K562 (cell line): ENCODE measurements around the gene TMIGD2. TPM values are rescaled to one million over a fixed set of nuclear protein-coding genes. Genes with fewer than 3 reads are reported as not detected.

ENCODE experiments used
- ATAC-seq: fragments of 200-7000 bp; cut with Tn5 transposase; 3 replicates; pipeline ENCODE4 v1.9.1; 2020; ENCODE audit warnings: moderate library complexity
- BruUV-seq: library from RNA; stranded (reverse); fragments of 400-500 nt; replicated peaks from 2 replicates; lab custom pipeline; 2021; lab: Mats Ljungman, UMichigan
- CTCF ChIA-PET: fragments of 300-600 bp; formaldehyde crosslinking; extraction: SDS; loops from one replicate; lab custom pipeline; 2021; ENCODE audit warnings: low intra/inter-chr PET ratio; lab: Yijun Ruan, JAX
- POLR2A ChIA-PET: fragments of 300-600, 350-650 bp; sonication (Branson Sonifier 250); formaldehyde crosslinking; extraction: SDS; loops from one replicate; lab custom pipeline; 2021; ENCODE audit warnings: antibody characterized with exemption, inconsistent platforms; lab: Yijun Ruan, JAX
- DNase-seq, 4 experiments: peaks; one replicate each; pipeline versions ENCODE4 v3.0.0 to v3.0.0-alpha.2; 2011 to 2018; ENCODE audit warnings: low spot score in 3 of 4, mixed read lengths in 3 of 4; ENCODE audit errors: extremely low read depth in 1 of 4
- FAIRE-seq: peaks from 2 replicates; lab custom pipeline; 2011; peaks lifted over from hg19 to GRCh38; lab: Jason Lieb, UNC
- H2AFZ ChIP-seq: 2 replicates; pipeline ENCODE4 v1.6.0; 2011; ENCODE audit warnings: low read depth, low read length, control low read depth, inconsistent platforms
- H3K27ac ChIP-seq: fragments of 200-600 bp; 3 replicates; pipeline ENCODE4 v1.8.0; 2011; ENCODE audit warnings: low read depth, mild to moderate bottlenecking, control low read depth, inconsistent platforms, low read length, moderate library complexity, mixed read lengths; ENCODE audit errors: extremely low read depth
- H3K27me3 ChIP-seq, 2 experiments: fragments of 300-600 bp in 1 of 2; 2 replicates in 1 of 2; 3 replicates in 1 of 2; pipeline versions ENCODE4 v1.6.0 to v1.8.0; 2011; ENCODE audit warnings: inconsistent platforms in 2 of 2, low read length in 2 of 2, mild to moderate bottlenecking in 1 of 2, mixed read lengths in 1 of 2, moderate library complexity in 1 of 2; ENCODE audit not compliant: control insufficient read depth in 2 of 2, insufficient read depth in 2 of 2
- H3K36me3 ChIP-seq: fragments of 300-600 bp; 3 replicates; pipeline ENCODE4 v1.8.0; 2011; ENCODE audit warnings: mild to moderate bottlenecking, low read length, inconsistent platforms; ENCODE audit not compliant: control insufficient read depth, insufficient read depth
- H3K4me1 ChIP-seq, 2 experiments: fragments of 200-600 bp in 1 of 2; replicated peaks in 1 of 2; 2 replicates in 1 of 2; 3 replicates in 1 of 2; pipeline versions ENCODE4 v1.5.1 to v1.8.0; 2011; ENCODE audit warnings: inconsistent platforms in 2 of 2, low read length in 2 of 2, mild to moderate bottlenecking in 1 of 2, mixed read lengths in 1 of 2, moderate library complexity in 1 of 2; ENCODE audit not compliant: control insufficient read depth in 2 of 2, insufficient read depth in 2 of 2
- H3K4me2 ChIP-seq: 2 replicates; pipeline ENCODE4 v1.6.1; 2011; ENCODE audit warnings: low read length, control low read depth, inconsistent platforms, mixed read lengths; ENCODE audit not compliant: insufficient read depth
- H3K4me3 ChIP-seq: fragments of 200-600 bp; sonication (generic), shearing (Covaris generic); 2 replicates; pipeline ENCODE4 v1.5.1; 2016; ENCODE audit warnings: control low read depth, inconsistent platforms
- H3K79me2 ChIP-seq: fragments of 200-600 bp; 3 replicates; pipeline ENCODE4 v1.8.0; 2011; ENCODE audit warnings: low read length, inconsistent platforms; ENCODE audit not compliant: control insufficient read depth, insufficient read depth
- H3K9ac ChIP-seq, 2 experiments: 2 replicates each; pipeline versions ENCODE4 v1.6.0 to v1.6.1; 2011; ENCODE audit warnings: low read depth in 2 of 2, low read length in 2 of 2, control low read depth in 1 of 2, inconsistent platforms in 1 of 2, mild to moderate bottlenecking in 1 of 2, mixed read lengths in 1 of 2; ENCODE audit not compliant: insufficient read depth in 1 of 2
- H3K9me1 ChIP-seq: one replicate; pipeline ENCODE4 v1.6.0; 2011; ENCODE audit warnings: inconsistent platforms, mild to moderate bottlenecking, low read length, moderate library complexity; ENCODE audit not compliant: control insufficient read depth, insufficient read depth
- H3K9me3 ChIP-seq: replicated peaks from 2 replicates; pipeline ENCODE4 v1.5.1; 2011; ENCODE audit warnings: low read depth, low read length, inconsistent platforms; ENCODE audit not compliant: control insufficient read depth, insufficient read depth
- H4K20me1 ChIP-seq: replicated peaks from 2 replicates; pipeline ENCODE4 v1.6.1; 2011; ENCODE audit warnings: low read length, inconsistent platforms, mixed read lengths; ENCODE audit not compliant: control insufficient read depth, insufficient read depth
- ARHGAP35 ChIP-seq: fragments of 450-650 bp; IDR thresholded peaks from 2 replicates; pipeline ENCODE4 v1.6.1; 2018; ENCODE audit not compliant: partially characterized antibody
- KLF13 ChIP-seq: fragments of 450-650 bp; IDR thresholded peaks from 2 replicates; pipeline ENCODE4 v1.6.1; 2016; ENCODE audit warnings: missing genetic modification characterization, low read depth, mild to moderate bottlenecking, missing compliant biosample characterization, moderate library complexity, borderline replicate concordance
- SPI1 ChIP-seq: IDR thresholded peaks from 2 replicates; pipeline ENCODE4 v1.6.1; 2011; ENCODE audit warnings: low read depth, low read length, control low read depth, borderline replicate concordance
- STAT5B ChIP-seq: fragments of 250-450 bp; sonication (Bioruptor Pico); IDR thresholded peaks from 2 replicates; pipeline ENCODE4 v1.8.0; 2021; ENCODE audit warnings: mild to moderate bottlenecking, inconsistent platforms
- TAF1 ChIP-seq: IDR thresholded peaks from 2 replicates; pipeline ENCODE4 v1.6.1; 2011; ENCODE audit warnings: mild to moderate bottlenecking, low read length, moderate library complexity; ENCODE audit not compliant: insufficient read depth, control insufficient read depth, severe bottlenecking; ENCODE audit errors: extremely low read depth
- WGBS: fragments of 100-300 bp; shearing (Covaris generic); methylation state at CpG from one replicate; pipeline ENCODE4 v1.1.6; 2016; ENCODE audit warnings: low coverage, mixed read lengths; ENCODE audit not compliant: insufficient coverage; ENCODE audit errors: missing lambda C conversion rate; 5-methylcytosine and 5-hydroxymethylcytosine counted together
- in situ Hi-C: fragments of 300-500 bp; cut with MboI; formaldehyde crosslinking; loops from 4 replicates; pipeline ENCODE4 v1.15.0; 2018; ENCODE audit warnings: inconsistent platforms, mixed read lengths
- intact Hi-C: fragments of 100-400 bp; cut with micrococcal nuclease; formaldehyde crosslinking; loops from 2 replicates; pipeline ENCODE4 v1.14.2; 2022
- polyA plus RNA-seq, 8 experiments: library from polyadenylated mRNA; depleted of rRNA in 4 of 8; stranded (reverse) in 5 of 8; unstranded in 3 of 8; fragments of >200 nt; fragmentation: Nextera tagmentation in 2 of 8; fragmentation: Illumina TruSeq in 1 of 8; extraction: Ambion mirVana in 2 of 8; extraction: Trizol in 1 of 8; gene quantifications; 2 replicates each; pipeline versions ENCODE4 v1.2.1 to v1.2.3, GENCODE V29; 2011 to 2014; ENCODE audit warnings: inconsistent platforms in 1 of 8, missing spikeins in 1 of 8
- total RNA-seq, 7 experiments: library from RNA; depleted of rRNA in 6 of 7; stranded (reverse); fragments of >200 nt in 6 of 7; fragmentation: Illumina TruSeq in 2 of 7; extraction: Trizol in 2 of 7; gene quantifications; 2 replicates each; pipeline versions ENCODE4 v1.2.1 to v1.2.3, GENCODE V29; 2011 to 2021; ENCODE audit warnings: low replicate concordance in 1 of 7
- TF ChIP-seq, protein P1 (sequence below): fragments of 450-650 bp; IDR thresholded peaks from 2 replicates; pipeline ENCODE4 v1.6.1; 2018; ENCODE audit not compliant: partially characterized antibody

The TMIGD2 gene
- total and polyA plus RNA-seq, 9 of the 15 experiments (the other 6 are each of a cell fraction or from before 2014, with no cell fraction given) = not detected

GRCh38 chr19:4318460-4318859 is 16.3 kb upstream of the TMIGD2 start (continued):
- no peak for TF ChIP-seq KLF13 (tag)

GRCh38 chr19:4316956-4317355 is 14.8 kb upstream of the TMIGD2 start:
- H2AFZ ChIP-seq = 0 out of 2 replicates have a peak overlapping the region, but pooled peaks have one; percentile 21
- no TSS peak for BruUV-seq
- H3K79me2 ChIP-seq = no peaks in the 10 kb centered on the region
- no peaks in the 10 kb centered on the region for H3K27me3 ChIP-seq
- H3K9me1 ChIP-seq = no peaks in the 10 kb centered on the region
- no peak overlapping the region for H3K4me3 ChIP-seq
- in situ Hi-C loops (no loop called here), intact Hi-C loops (no loop called here)
- no peak overlapping the region for H3K27ac ChIP-seq
- DNase-seq = no peak
- TF ChIP-seq SPI1 (no peak), STAT5B (CRISPR knock-in tag) (no peak), TAF1 (no peak), ARHGAP35 (no peak)
- TF ChIP-seq, protein P1, sequence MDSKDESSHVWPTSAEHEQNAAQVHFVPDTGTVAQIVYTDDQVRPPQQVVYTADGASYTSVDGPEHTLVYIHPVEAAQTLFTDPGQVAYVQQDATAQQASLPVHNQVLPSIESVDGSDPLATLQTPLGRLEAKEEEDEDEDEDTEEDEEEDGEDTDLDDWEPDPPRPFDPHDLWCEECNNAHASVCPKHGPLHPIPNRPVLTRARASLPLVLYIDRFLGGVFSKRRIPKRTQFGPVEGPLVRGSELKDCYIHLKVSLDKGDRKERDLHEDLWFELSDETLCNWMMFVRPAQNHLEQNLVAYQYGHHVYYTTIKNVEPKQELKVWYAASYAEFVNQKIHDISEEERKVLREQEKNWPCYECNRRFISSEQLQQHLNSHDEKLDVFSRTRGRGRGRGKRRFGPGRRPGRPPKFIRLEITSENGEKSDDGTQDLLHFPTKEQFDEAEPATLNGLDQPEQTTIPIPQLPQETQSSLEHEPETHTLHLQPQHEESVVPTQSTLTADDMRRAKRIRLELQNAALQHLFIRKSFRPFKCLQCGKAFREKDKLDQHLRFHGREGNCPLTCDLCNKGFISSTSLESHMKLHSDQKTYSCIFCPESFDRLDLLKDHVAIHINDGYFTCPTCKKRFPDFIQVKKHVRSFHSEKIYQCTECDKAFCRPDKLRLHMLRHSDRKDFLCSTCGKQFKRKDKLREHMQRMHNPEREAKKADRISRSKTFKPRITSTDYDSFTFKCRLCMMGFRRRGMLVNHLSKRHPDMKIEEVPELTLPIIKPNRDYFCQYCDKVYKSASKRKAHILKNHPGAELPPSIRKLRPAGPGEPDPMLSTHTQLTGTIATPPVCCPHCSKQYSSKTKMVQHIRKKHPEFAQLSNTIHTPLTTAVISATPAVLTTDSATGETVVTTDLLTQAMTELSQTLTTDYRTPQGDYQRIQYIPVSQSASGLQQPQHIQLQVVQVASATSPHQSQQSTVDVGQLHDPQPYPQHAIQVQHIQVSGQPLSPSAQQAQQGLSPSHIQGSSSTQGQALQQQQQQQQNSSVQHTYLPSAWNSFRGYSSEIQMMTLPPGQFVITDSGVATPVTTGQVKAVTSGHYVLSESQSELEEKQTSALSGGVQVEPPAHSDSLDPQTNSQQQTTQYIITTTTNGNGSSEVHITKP = no peak
- no peak for FAIRE-seq
- H3K4me2 ChIP-seq = no peak overlapping the region
- H3K9me3 ChIP-seq = peaks cover 4% of the 10 kb centered on the region; the same call in 1 of the 2 replicates
- 46% methylated on average over 9 of the region's 9 CpGs for WGBS
- H4K20me1 ChIP-seq = no peaks in the 10 kb centered on the region
- H3K9ac ChIP-seq = peak overlapping the region in 1 of 2 experiments; percentile 18; a peak in 1 of 4 replicates
- H3K36me3 ChIP-seq = no peaks in the 10 kb centered on the region
- POLR2A ChIA-PET = interaction anchor here (1.0 kb wide), 1 partner anchor 26 kb away, joined by 3 read pairs; no protein-coding TSS in a partner anchor
- ATAC-seq = no peak
- peaks cover 0 to 9% of the 10 kb centered on the region in 2 experiments; a peak in 3 of 5 replicates for H3K4me1 ChIP-seq
- CTCF ChIA-PET = no interaction called here
